ELR (cell line): Measurements from ENCODE around the gene HGFAC.

ENCODE experiments used
- DNase-seq: peaks from one replicate; pipeline ENCODE4 v3.0.0-alpha.2; 2015; ENCODE audit warnings: low read depth

HGFAC gene

DNA sequence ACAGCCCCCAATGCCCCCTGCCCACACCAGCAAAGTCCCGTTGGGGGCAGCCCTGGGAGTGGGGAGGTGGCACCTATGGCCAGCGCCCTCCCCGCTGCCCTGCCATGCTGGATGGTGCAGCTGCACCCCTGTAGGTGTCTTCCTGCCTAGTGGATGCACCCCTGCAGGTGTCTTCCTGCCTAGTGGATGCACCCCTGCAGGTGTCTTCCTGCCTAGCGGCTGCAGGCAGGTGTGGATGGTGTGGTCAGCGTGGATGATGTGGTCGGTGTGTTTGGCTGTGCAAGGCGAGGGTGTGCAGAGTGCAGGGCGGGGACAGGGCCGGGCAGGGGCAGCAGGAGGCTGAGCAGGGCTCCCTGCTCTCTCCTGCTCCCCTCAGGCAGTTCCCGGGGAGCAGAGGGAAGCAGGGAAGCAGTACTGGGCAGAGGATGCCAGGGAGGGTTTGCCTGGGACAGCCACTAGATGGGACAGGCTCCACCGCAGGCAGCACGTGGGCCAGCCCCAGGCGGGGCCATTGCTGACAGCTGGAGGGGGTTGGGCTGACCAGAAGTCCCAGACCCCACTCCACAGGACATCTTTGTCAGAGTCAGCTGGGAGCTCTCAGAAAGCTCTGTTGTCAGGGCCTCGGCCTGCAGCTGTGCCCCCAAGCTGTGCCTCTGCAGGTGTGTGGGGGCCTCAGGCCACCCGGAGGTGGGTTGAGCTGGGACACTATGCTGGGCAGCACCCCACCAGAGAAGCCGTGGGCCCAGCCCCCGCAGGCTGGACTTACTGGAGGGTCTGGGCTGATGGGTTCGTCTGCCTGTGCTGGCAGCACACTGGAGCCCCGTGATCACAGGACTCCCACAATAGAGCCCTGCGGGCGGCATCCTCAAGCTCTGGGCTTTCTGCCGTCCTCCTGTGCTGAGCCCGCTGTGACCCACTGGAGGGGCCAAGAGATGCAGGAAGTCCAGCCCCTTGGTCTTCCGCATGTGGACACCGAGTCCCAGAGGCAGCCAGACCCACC is 45.1 kb downstream of the HGFAC start:
- no peak for DNase-seq

GRCh38 chr4:3487861-3488260 is 46.1 kb downstream of the HGFAC start:
- DNase-seq: no peak

- no peak for DNase-seq
These were observed 47.1 kb downstream of the HGFAC start for GRCh38 chr4:3488820-3489219.

- peak; percentile 10 for DNase-seq
These were observed 47.7 kb downstream of the HGFAC start for GRCh38 chr4:3489451-3489962.

DNA sequence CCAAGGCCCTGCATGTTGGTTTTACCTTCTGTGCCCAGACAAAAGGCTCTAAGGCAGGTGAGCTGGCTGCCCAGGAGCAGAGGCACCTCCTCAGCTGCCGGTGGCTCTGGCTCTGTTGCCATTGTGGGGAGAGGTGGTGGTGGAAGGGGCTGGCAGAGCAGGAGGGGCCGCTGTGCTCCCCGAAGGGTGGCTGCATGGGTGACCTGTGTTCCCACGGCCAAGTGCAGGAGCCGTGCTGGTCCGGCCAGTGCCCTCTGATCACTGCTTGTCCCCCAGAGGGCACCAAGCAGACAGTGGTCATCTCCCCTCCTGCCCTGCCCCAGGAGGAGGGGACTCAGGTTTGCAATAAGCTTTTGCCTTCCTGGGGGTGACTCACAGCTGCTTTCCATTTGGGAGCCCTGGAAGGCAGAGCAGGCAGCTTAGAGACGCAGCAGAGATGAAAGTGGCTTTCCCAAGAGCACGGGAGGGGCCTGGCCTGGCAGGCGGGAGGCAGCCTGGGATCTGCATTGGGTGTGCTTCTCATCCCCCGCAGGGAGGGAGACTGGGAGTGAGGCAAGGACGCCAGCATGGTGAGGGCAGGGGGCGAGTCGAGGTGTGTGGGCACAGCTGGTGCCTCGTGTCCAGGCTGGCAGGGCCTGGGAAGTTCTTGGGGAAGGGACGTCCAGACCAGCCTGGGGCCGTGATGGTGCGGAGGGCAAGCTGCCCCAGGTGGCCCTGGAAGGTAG is 50.1 kb downstream of the HGFAC start:
- peak; percentile 47 for DNase-seq

GRCh38 chr4:3492741-3493719 is 51.3 kb downstream of the HGFAC start:
- DNase-seq: no peak

DNA sequence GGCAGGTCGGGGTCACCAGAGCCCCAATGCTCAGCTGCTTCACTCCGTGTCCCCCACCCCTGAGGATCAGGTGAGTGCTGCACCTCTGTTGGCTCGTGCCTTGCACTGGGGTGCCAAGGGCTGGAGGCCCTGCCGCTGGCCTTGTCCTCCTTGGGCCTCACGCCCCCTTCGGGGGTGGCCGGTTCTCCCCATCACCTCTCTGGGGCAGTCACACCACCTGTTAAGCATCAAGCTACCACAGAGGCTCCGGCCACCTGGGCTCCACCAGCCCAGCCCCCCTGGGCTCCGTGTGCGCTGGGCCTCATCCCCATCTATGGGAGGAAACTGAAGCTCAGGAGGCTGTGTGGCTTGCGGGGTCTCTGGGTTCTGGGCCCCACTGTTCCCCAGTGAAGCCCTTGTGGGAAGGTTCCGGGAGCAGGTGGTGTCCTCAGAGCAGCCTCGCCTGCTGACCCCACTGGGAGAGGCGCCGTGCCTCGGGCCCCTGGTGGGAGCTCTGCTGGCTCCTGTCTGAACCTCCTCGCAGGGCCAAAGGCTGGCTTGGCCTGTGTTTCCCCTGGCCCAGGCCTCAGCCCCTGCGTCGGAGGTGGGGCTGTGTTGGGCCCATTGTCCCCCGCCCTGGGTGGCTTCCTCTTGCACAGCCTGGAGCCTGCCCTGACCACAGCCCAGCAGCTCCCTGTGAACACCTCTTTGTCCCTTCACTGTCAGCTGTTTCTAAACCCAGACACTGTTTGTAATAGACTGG is 52.1 kb downstream of the HGFAC start:
- DNase-seq: no peak

DNA sequence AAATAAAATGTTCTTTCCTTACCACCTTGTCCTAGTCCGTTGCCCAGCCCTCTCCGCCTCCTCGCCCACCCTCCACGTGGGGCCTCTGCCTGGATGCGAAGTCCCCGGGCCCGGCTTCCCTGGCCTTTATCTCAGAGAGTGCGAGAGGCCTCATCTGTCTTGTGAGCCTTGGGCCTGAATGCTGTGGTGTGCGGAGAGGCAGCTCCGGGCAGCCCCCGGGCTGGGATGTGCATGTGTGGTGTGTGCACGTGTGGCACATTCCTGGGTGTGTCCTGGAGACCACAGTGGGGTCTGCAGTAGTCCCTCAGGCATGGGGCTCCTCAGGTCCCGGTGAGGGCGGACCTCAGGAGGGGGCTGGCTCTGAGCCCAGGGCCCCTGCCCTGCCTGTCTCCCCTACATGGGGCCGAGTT is 52.7 kb downstream of the HGFAC start:
- no peak for DNase-seq

DNA sequence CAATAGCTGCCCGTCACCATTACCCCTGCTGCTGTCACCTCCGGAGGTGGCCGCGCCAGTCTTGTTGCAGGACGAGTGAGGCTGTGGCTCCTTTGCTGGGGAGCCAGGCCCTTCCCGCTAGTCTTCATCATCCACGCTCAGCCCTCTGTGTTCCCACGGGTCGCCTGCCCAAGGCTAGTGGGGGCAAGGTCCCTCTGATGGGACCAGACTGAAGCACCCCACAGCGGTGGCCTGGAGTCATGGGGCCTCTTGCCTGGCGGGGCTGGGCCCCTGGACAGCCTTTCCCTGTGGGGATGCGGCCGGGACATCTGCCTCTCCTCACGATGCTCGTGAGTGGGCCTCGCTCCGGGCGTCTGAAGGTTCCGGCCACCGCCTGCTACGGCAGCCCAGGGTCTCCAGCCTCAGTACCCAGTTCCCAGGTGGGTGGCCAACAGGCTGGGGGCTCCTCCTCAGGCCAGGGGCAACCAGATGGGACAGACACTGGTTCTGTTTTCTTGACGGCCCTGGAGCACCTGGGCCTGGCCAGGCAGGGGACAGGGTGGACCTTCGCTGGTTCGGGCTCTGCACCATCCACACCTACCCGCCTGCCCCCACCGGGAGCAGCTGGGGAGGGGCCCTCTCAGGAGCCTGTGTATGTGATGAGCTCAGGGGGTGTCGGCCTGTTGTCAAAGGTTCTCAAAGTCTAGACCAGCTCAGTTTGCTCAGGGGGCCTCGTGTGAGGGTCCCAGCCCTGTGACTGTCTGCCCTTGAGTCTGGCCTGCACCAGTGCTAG is 53.6 kb downstream of the HGFAC start:
- no peak for DNase-seq

- DNase-seq: no peak
These were observed 54.3 kb downstream of the HGFAC start for GRCh38 chr4:3496021-3496420.

- DNase-seq: no peak
These were observed 55.3 kb downstream of the HGFAC start for GRCh38 chr4:3497095-3497494.

DNA sequence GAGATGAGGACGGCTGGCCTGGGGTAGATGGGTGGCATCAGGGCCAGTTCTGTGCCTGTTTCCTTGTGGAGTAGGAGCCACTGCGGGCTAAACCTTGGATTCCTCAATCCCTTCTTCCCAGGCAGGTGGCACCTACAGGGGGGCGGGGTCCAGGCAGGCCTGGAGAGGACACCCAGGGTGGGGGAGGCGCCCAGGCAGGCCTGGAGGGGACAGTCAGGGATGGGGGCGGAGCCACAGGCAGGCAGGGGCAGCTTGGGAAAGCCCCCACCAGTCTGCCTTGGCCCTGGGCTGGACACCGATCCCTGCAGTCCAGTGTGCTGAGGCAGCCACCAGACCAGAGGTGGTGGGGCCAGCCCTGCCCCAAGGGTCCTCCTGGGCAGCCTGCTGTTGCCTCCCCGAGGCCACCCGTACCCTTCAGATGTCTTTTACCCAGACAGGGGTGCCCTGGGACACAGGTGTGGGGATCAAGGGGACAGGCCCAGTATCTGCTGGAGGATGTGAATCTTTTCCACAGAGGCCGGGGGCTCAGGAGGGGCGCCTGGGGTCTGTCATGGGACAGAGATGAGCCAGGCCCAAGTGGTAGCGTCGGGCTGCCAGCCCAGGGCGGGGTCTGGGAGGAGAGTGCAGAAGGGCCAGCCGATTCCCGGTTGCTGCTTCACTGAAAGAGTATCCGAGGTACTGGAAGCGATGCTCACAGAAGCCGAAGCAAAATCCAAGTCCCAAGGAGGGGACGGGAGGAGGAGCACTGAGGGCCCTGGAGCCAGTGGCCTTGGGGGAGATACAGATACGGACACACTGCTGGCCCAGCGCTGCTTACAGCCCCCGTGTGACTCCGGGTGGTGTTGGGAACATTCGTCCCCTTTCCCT is 56.0 kb downstream of the HGFAC start:
- no peak for DNase-seq

GRCh38 chr4:3498407-3498806 is 56.6 kb downstream of the HGFAC start:
- no peak for DNase-seq
